ENCODE measurements around the gene THAP9.
"Not testable (repeated sequence)": the region's sequence is repeated elsewhere in the genome, so short reads cannot be mapped to it uniquely, and the experiment has no call there.

Gene THAP9, protein sequence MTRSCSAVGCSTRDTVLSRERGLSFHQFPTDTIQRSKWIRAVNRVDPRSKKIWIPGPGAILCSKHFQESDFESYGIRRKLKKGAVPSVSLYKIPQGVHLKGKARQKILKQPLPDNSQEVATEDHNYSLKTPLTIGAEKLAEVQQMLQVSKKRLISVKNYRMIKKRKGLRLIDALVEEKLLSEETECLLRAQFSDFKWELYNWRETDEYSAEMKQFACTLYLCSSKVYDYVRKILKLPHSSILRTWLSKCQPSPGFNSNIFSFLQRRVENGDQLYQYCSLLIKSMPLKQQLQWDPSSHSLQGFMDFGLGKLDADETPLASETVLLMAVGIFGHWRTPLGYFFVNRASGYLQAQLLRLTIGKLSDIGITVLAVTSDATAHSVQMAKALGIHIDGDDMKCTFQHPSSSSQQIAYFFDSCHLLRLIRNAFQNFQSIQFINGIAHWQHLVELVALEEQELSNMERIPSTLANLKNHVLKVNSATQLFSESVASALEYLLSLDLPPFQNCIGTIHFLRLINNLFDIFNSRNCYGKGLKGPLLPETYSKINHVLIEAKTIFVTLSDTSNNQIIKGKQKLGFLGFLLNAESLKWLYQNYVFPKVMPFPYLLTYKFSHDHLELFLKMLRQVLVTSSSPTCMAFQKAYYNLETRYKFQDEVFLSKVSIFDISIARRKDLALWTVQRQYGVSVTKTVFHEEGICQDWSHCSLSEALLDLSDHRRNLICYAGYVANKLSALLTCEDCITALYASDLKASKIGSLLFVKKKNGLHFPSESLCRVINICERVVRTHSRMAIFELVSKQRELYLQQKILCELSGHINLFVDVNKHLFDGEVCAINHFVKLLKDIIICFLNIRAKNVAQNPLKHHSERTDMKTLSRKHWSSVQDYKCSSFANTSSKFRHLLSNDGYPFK

DNA sequence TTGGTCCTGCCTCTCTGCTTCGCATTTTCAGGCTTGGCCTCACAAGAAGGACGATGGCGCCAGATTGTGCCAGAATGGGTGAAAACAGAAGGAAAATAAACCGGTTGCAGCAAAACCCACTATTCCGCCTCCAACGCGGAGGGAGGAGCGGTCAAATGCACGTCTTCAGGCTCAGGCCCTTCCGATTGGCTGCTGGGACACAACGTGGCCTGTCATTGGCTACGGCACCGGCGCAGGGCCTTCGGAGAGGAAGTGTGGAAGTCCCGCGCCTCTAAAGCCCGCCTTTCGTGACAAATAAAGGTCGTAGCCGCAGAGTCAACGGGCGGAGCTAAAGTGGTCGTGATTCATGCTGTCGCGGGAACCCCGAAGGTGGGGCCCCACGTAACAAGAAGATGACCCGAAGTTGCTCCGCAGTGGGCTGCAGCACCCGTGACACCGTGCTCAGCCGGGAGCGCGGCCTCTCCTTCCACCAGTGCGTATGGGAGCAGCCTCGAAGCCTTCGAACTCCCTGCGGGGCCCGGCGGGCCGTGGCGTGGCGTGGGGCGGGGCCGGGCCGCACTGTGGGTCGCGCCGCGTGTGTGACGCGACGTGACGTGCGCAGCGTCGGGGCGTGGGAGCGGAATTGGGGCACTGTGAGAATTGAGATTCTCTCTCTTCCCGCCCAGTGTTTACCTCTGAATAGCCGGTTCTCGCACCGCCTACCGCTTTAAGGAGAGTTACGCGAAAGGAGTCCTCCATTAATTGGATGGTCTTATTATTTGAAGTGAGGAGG, at the start of gene THAP9:
THAP9 (plus strand) TSS at position 325 of the 772 bp plus-strand sequence; CDS start at position 393, 68 bp downstream.
- TF ChIP-seq GATA1 (IDR thresholded peaks at IDR 0.05; ENCODE audit: low read depth, low read length) (no peak), POLR2A (IDR thresholded peaks at IDR 0.05; ENCODE audit: low read length) (peak; percentile 89)
- peak; percentile 99 for DNase-seq

DNA sequence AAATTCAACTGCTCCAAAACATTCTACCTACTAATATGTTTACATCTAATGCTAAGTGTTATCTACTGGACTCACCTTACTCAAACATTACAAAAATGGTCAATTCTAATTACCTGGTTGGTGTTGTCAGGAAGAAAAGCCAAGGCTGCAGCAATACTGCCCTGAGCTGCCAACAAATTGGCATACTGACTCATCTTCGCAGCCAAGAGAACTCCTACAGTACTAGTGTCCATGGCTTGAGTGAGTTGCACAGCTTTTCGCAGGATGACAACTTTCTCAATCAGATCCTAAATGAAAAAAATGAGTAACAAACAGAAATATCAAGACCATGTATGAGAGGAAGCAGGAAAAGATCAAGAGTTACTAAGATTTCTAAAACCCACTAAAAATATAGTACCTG, 49.2 kb upstream of the THAP9 start:
- no peak for TF ChIP-seq POLR2A (IDR thresholded peaks at IDR 0.05; ENCODE audit: low read length)
- TF ChIP-seq GATA1 (IDR thresholded peaks at IDR 0.05; ENCODE audit: low read depth, low read length), result no peak

DNA sequence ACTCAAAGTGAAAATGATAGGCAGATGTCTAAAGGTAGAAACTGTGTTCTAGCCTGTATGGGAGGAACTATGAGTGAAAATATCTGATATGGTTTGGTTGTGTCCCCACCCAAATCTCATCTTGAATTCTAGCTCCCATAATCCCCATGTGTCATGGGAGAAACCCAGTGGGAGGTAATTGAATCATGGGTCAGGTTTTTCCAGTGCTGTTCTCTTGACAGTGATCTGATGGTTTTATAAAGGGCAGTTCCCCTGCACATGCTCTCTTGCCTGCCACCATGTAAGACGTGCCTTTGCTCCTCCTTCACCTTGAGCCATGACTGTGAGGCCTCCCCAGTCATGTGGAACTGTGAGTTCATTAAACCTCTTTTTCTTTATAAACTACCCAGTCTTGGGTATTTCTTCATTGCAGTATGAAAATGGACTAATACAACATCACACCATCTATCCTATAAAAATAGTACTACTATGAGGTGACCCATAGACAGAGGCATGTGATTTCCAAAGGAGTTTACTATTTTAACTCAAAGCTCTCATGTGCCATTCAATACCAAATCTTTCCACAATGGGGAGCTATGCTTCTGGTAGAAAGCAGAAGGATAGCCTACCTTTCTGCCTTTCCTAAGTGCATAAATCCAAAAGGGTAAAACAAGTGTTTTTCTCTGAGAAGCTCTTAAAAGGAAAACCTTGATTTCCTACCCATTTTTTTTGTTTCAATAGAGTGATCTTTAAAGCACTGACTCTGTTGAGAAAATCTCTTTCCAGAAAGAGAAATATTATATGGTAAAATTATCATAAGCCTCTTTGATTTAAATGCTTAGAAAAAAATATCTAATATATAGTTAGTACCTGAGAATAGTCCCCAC, 48.4 kb upstream of the THAP9 start:
- TF ChIP-seq POLR2A (IDR thresholded peaks at IDR 0.05; ENCODE audit: low read length) (no peak), GATA1 (IDR thresholded peaks at IDR 0.05; ENCODE audit: low read depth, low read length) (no peak)
- DNase-seq, result peak; percentile 59 to 74

More for the DNA sequence above, 49.2 kb upstream of the THAP9 start:
- DNase-seq, result no peak

DNA sequence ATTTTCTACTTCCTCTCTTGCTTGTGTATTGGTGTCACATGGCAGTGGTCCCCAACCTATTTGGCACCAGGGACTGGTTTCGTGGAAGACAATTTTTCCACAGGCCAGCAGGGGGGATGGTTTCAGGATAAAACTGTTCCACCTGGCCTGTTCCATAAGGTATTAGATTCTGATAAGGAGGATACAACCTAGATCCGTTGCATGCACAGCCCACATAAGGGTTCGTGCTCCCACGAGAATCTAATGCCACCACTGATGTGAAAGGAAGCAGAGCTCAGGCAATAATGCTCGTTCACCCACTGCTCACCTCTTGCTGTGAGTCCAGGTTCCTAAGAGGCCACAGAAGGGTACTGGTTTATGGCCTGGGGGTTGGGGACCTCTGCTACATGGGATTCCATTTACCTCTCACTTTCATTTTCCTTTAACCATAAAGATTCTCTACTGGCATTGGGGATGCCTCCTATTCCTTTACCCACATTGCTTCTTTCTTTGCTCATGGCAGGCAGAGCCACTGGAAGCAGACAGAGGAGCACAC, 47.7 kb upstream of the THAP9 start:
- TF ChIP-seq GATA1 (IDR thresholded peaks at IDR 0.05; ENCODE audit: low read depth, low read length) (no peak), POLR2A (IDR thresholded peaks at IDR 0.05; ENCODE audit: low read length) (no peak)
- peak; percentile 8 to 23 for DNase-seq

DNA sequence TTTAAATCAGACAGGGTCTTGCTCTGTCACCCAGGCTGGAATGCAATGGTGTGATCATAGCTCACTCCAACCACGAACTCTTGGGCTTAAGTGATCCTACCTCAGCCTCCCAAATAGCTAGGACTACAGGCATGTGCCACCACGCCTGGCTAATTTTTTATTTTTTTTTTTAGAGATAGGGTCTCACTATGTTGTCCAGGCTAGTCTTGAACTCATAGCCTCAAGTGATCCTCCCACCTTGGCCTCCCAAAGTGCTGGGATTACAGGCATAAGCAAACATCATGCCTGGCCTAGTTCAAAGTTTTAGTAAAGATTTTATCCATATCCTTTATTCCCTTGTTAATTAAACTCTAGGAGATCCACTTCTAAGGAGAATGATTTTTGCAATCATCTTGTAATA, 40.0 kb upstream of the THAP9 start:
- DNase-seq, result not testable (repeated sequence)

DNA sequence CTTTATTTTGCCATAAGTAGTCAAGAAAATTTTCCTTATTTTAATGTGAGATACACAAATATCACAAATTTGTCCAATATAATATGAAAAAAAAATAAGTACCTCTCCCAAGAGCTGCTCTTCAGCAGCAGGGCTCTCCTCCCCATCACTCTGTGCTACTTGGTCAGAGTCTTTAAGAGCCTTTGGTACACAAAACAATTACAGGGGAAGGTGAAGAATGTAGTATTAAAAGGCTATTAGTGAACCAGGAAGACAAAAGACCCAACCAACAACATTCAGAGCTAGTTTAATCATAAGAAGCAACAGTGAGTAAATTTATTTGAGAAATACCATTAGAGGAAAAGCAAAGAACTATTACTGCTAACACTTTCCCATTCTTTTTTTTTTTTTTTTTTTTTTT, 39.0 kb upstream of the THAP9 start:
- DNase-seq, result no peak
- TF ChIP-seq GATA1 (IDR thresholded peaks at IDR 0.05; ENCODE audit: low read depth, low read length), result no peak
- no peak for TF ChIP-seq POLR2A (IDR thresholded peaks at IDR 0.05; ENCODE audit: low read length)

DNA sequence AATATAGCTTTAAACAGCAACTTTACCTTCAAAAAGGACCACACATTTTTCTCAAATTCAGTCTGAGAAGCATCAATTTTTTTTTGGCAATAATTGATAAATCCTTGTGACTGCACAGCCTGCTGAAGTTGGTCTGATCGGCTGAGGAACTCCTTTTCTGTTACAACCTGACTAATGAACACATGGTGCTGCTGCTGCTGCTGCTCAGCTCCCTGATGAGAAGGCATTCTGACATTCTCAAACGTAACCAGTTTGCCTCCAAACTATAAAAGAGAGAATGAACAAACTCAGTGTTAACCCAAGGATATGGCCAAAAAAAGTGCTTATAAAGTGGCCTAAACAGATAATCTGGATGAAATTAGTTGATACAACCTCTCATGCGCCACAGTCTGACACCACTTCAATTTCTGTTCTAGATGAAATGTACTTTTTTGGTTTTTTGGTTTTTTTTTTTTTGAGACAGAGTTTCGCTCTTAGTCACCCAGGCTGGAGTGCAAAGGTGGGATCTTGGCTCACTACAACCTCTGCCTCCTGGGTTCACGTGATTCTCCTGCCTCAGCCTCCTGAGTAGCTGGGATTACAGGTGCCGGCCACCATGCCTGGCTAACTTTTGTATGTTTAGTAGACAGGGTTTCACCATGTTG, 36.1 kb upstream of the THAP9 start:
- no peak for DNase-seq
- TF ChIP-seq GATA1 (IDR thresholded peaks at IDR 0.05; ENCODE audit: low read depth, low read length) (no peak), POLR2A (IDR thresholded peaks at IDR 0.05; ENCODE audit: low read length) (no peak)

DNA sequence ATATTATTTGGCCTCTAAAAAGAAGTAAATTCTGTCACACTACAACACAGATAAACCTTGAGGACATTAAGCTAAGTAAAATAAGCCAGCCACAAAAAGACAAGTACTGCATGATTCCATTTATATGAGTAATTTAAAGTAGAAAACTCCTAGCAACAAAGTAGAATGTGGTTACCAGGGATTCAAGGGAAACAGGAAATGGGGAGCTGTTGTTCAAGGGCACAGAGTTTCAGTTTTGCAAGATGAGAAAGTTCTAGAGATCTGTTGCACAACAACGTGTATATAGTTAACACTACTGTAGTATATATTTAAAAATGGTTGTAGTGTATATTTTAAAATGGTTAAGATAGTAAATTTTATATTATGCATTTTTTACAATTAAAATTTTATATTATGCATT, 34.9 kb upstream of the THAP9 start:
- DNase-seq, result no peak

DNA sequence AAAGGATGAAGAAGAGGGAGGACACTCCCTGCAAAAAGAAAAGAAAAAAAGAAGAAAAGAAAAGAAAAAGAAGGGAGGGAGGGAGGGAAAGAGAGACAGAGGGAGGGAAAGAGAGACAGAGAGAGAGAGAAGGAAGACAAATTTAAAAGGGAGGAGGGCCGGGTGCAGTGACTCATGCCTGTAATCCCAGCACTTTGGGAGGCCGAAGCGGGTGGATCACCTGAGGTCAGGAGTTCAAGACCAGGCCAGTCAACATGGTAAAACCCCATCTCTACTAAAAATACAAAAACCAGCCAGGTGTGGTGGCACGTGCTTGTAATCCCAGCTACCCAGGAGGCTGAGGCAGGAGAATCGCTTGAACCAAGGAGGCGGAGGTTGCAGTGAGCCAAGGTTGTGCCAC, 34.5 kb upstream of the THAP9 start:
- DNase-seq, result not testable (repeated sequence)

More for the DNA sequence above, 34.9 kb upstream of the THAP9 start:
- TF ChIP-seq GATA1 (IDR thresholded peaks at IDR 0.05; ENCODE audit: low read depth, low read length) (no peak), POLR2A (IDR thresholded peaks at IDR 0.05; ENCODE audit: low read length) (no peak)

DNA sequence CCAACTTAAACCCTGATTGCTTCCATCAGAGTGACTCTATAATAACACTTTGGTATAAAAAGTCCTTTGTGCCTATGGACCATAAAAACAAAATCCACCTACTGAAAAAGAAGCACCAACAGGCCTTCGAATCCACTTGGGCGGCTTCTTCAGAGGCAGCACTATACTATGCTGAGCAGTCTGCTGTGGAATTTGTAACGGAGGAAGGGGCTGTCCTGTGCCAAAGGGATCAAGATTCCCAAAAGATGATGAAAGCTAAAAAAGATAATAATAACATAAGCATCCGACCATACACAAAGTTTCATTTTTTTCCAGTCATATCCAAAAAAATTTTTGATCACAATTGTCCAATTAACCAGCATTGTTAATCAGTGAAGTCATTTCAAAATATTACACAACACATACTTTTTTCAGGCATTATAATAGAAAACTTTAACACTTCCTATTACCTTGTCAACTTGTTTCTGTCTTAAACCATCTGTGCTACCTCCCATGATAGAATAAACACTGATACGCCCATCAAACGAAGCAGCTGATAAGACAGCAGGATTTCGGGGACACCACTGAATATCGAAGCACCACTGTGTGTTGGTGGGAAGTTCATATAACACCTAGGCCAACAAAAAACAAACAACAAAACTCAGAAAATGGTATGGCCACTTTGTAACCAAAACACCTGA, 33.7 kb upstream of the THAP9 start:
- TF ChIP-seq POLR2A (IDR thresholded peaks at IDR 0.05; ENCODE audit: low read length) (no peak), GATA1 (IDR thresholded peaks at IDR 0.05; ENCODE audit: low read depth, low read length) (no peak)
- no peak for DNase-seq

DNA sequence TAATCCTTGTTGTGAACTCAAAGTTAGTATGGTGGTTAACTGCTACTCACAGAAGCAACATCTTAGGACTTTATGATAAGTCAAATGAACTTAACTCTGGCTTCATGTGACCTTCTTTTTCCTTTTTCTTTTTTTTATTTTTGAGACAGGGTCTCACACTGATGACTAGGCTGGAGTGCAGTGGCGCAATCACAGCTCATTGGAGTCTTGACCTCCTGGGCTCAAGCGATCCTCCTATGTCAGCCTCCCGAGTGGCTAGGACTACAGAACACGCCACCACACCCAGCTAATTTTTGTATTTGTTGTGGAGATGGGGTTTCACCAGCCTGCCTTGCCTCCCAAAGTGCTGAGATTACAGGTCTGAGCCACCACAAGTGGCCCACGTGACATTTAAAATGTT, 32.0 kb upstream of the THAP9 start:
- no peak for TF ChIP-seq POLR2A (IDR thresholded peaks at IDR 0.05; ENCODE audit: low read length)
- no peak for TF ChIP-seq GATA1 (IDR thresholded peaks at IDR 0.05; ENCODE audit: low read depth, low read length)
- no peak for DNase-seq

DNA sequence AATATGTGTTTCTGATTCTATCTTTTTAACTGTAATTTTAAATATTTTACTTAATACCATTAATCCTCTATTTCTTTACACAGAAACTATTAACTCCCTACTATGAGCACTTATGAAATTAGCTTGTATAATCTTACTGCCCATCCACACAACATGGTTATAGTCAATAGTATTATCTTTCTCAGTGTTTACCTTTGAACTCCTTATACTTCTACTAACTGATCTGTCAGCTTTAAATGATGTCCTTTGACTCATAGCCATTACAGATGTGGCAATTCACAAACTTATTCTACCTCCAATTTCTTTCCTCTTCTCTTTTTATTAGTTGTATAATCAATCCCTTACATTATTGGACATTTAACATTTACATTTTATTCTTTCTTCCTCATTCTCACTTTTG, 15.1 kb upstream of the THAP9 start:
- TF ChIP-seq POLR2A (IDR thresholded peaks at IDR 0.05; ENCODE audit: low read length), result no peak
- TF ChIP-seq GATA1 (IDR thresholded peaks at IDR 0.05; ENCODE audit: low read depth, low read length), result no peak
- DNase-seq, result no peak
